ENCODE measurements around the gene LILRA5. TPM values are rescaled to one million over a fixed set of nuclear protein-coding genes. Genes with fewer than 3 reads are reported as not detected.
"Not testable (repeated sequence)": the region's sequence is repeated elsewhere in the genome, so short reads cannot be mapped to it uniquely, and the experiment has no call there.

LILRA5 gene
- total RNA-seq, 4 donors from 2014 or later, result 0.45 to 0.81 TPM; not detected in 2

DNA sequence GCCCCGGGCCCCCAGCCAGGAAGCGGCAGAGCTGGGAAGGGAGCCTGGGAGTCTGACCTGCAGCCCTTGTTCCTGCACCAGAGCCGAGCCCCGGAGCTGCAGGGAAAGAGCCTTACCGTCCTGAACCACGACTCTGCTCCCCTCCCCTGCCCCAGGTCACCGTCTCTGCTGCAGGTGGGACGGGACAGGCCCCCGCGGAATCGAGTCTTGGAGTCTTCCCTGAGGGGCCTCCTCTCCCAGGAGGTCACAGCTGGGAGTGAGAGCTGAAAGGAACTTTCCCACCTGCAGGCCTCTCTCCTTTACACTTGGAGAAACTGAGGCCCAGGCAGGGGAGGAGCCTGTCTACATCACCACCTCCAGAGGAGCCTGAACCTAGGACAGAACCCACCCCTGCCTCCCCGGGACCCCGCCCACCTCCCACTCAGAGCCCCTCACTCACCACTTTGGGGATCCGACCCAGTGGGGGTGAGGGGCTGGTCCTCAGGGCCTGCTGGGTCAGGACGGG, 35.8 kb downstream of the LILRA5 start:
- H3K4me1 ChIP-seq; DNase-seq; H3K27ac ChIP-seq; H3K4me3 ChIP-seq (replicated peaks in 1 of 3); H3K36me3 ChIP-seq; intact Hi-C loops (cut with DNase I); H3K27me3 ChIP-seq; H3K9me3 ChIP-seq: not testable (repeated sequence)
- WGBS, 2 donors, result 73 to 81% methylated on average over 3 to 7 of the region's 15 CpGs

DNA sequence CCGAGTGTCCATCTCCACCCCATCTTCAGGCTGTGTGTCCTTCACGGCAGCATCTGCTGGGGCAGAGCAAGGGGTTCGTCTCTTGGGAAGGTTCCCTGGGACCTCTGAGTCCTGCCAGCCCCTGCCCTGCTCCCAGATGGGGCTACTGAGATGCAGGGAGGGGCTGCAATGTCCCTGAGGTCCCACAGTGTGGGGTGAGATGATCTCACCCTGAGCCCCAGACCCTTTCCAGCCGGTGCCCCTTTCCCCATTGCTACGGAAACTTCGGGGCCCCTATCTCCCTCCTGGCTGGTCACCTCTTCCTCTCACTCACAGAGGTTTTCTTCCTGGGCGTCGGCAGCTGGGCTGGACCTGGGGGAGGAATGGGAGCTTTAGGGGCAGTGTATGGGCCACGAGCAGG, 37.0 kb downstream of the LILRA5 start:
- H3K4me3 ChIP-seq (replicated peaks in 1 of 3), result no peak overlapping the region
- TF ChIP-seq, protein P1, sequence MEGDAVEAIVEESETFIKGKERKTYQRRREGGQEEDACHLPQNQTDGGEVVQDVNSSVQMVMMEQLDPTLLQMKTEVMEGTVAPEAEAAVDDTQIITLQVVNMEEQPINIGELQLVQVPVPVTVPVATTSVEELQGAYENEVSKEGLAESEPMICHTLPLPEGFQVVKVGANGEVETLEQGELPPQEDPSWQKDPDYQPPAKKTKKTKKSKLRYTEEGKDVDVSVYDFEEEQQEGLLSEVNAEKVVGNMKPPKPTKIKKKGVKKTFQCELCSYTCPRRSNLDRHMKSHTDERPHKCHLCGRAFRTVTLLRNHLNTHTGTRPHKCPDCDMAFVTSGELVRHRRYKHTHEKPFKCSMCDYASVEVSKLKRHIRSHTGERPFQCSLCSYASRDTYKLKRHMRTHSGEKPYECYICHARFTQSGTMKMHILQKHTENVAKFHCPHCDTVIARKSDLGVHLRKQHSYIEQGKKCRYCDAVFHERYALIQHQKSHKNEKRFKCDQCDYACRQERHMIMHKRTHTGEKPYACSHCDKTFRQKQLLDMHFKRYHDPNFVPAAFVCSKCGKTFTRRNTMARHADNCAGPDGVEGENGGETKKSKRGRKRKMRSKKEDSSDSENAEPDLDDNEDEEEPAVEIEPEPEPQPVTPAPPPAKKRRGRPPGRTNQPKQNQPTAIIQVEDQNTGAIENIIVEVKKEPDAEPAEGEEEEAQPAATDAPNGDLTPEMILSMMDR (IDR thresholded peaks at IDR 0.05), result no peak
- TF ChIP-seq POLR2A (IDR thresholded peaks at IDR 0.05), result no peak
- no peaks in the 10 kb centered on the region for H3K36me3 ChIP-seq
- no peak for DNase-seq
- intact Hi-C loops (cut with DNase I), result no loop called here
- WGBS, 2 donors, result 57 to 79% methylated on average over 6 to 9 of the region's 9 CpGs
- H3K9me3 ChIP-seq, result no peaks in the 10 kb centered on the region
- no peak overlapping the region for H3K27ac ChIP-seq
- H3K4me1 ChIP-seq, result no peaks in the 10 kb centered on the region
- H3K27me3 ChIP-seq, result no peaks in the 10 kb centered on the region

DNA sequence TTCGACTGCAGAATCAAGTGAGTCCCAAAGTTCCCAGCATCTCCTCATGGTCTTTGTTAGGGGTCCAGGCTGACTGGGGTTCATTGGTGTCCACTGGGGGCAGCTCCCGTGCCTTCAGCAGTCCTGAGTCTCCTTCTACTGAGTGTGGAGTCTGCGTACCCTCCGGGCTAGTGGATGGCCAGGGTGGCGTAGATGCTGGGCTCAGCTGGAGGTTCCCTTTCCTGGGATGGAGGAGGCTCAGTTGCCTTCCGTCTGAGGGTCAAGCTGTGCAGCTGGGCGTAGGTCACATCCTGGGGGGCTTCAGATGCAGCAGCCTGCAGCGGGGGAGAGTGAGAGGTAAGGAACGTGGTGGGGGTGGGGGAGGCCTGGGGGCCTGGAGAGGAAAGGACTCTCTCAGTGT, 38.5 kb downstream of the LILRA5 start:
- H3K36me3 ChIP-seq; intact Hi-C loops (cut with DNase I); H3K27ac ChIP-seq; H3K4me3 ChIP-seq (replicated peaks in 1 of 3); H3K27me3 ChIP-seq; H3K9me3 ChIP-seq; DNase-seq; H3K4me1 ChIP-seq: not testable (repeated sequence)
- 52 to 76% methylated on average over 1 to 8 of the region's 9 CpGs for WGBS, 2 donors

DNA sequence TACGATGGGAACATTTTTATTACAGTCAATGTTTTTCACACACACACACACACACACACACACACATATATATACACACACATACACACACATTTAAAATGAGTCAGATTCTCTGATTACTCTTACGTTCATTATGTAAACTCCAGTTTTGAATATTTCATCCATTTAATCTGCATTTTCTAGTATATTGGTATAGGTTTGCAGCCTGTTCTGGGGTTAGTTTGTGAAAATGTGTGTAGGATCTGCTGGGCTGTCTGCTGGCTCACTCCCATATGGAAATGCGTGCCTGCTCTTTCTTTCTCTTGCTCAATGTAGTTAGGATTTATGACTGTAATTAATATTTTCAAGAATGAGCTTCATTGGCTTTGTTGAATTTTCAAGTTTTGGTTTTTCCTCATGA, 39.1 kb downstream of the LILRA5 start:
- Histone ChIP-seq H3K27me3 (no peaks in the 10 kb centered on the region), H3K4me3 (replicated peaks in 1 of 3) (no peak overlapping the region), H3K36me3 (no peaks in the 10 kb centered on the region), H3K9me3 (no peaks in the 10 kb centered on the region), H3K27ac (no peak overlapping the region), H3K4me1 (no peaks in the 10 kb centered on the region)
- no peak for DNase-seq
- intact Hi-C loops (cut with DNase I), result no loop called here
- TF ChIP-seq, protein P1 (IDR thresholded peaks at IDR 0.05), result no peak
- no peak for TF ChIP-seq POLR2A (IDR thresholded peaks at IDR 0.05)
- WGBS, 2 donors, result 73 to 79% methylated on average over 3 of the region's 3 CpGs

DNA sequence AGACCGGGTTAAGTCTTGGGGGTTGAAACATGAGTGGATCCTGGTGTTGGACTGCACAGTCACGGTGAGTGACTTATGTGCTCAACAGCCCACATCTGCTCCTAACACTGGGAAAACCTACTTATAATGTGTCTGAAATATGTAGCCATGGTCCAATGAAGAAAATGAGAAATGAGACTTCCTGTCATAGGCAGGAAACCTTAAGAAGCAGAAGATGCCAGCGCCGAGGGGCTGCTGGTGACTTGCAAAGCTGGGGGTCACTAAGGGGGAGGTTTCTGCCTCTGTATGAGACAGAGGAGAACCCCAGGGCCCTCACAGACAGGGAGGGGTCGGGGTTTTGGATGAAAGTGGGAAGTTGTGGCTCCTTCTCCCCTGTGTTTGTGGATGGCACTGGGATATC, 40.8 kb downstream of the LILRA5 start:
- H3K4me1 ChIP-seq; H3K9me3 ChIP-seq; H3K27me3 ChIP-seq; H3K4me3 ChIP-seq (replicated peaks in 1 of 3); intact Hi-C loops (cut with DNase I); H3K27ac ChIP-seq; DNase-seq; H3K36me3 ChIP-seq: not testable (repeated sequence)
- WGBS, 2 donors, result 59 to 64% methylated on average over 4 to 5 of the region's 5 CpGs

DNA sequence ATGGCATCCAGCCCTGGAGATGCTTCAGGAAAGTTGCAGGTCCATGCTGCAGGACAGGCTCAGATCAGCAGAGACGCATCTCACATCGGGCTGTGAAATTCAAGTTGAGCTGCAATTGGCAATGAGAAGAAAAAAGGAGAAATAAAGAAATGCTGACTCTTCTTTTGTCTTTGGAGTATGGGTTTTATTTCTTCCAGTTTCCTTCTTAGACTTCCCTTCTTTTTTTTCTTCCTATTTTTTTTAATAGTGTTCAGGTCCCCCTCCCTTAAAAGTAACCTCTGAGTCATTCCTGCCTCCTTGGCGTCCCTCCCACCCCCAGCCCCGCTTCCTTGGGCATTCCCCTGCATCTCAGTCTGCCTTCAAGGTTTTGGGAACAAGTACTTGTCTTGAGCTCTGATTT, 41.4 kb downstream of the LILRA5 start:
- 71 to 75% methylated on average over 4 of the region's 4 CpGs for WGBS, 2 donors
- DNase-seq; H3K4me1 ChIP-seq; H3K4me3 ChIP-seq (replicated peaks in 1 of 3); H3K27me3 ChIP-seq; H3K36me3 ChIP-seq; intact Hi-C loops (cut with DNase I); H3K9me3 ChIP-seq; H3K27ac ChIP-seq: not testable (repeated sequence)

DNA sequence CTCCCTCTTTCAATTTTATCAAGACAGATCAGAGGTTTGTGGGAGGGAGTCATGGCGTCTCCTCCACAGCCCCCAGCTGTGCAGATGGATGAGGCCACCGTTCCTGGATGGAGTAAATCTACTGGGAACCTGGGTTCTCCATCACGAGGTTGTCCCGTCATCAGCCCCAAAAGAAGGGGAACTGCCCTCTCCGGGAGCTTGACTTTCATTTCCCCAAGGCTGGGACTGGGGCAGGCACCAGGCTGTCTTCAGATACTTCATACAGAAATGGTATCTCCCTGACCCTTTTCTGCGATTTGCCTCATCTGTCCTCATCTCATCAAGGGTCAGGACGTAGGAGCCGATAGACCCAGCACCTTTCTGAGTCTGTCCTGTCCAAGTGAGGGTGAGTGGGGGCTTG, 41.9 kb downstream of the LILRA5 start:
- Histone ChIP-seq H3K9me3 (no peaks in the 10 kb centered on the region), H3K27me3 (no peaks in the 10 kb centered on the region), H3K4me3 (replicated peaks in 1 of 3) (no peak overlapping the region), H3K4me1 (no peaks in the 10 kb centered on the region), H3K36me3 (no peaks in the 10 kb centered on the region), H3K27ac (no peak overlapping the region)
- intact Hi-C loops (cut with DNase I), result no loop called here
- WGBS, 2 donors, result 64 to 78% methylated on average over 7 to 8 of the region's 8 CpGs
- no peak for TF ChIP-seq POLR2A (IDR thresholded peaks at IDR 0.05)
- TF ChIP-seq, protein P1 (IDR thresholded peaks at IDR 0.05), result no peak
- no peak for DNase-seq
